ENCODE measurements around the gene FEN1.

Gene FEN1

GRCh38 chr11:61844909-61845565, 52.3 kb downstream of the FEN1 start:
- no peaks in the 10 kb centered on the region for H3K27me3 ChIP-seq (replicated peaks; ENCODE audit: control insufficient read depth, insufficient read depth, low read length)
- peaks cover 94% of the 10 kb centered on the region for H3K36me3 ChIP-seq (ENCODE audit: control insufficient read depth, insufficient read depth, low read length, severe bottlenecking)
- no peak overlapping the region for H3K9ac ChIP-seq (ENCODE audit: low read length)
- H3K4me3 ChIP-seq (ENCODE audit: low read length), result no peak overlapping the region
- no peak for DNase-seq (ENCODE audit: low read depth)
- no peaks in the 10 kb centered on the region for H3K4me1 ChIP-seq (ENCODE audit: control insufficient read depth, insufficient read depth, low read length)
- no peaks in the 10 kb centered on the region for H3K9me3 ChIP-seq (ENCODE audit: control insufficient read depth, low read length)

- no peak overlapping the region for H3K4me3 ChIP-seq (ENCODE audit: low read length)
- DNase-seq (ENCODE audit: low read depth), result no peak
- no peaks in the 10 kb centered on the region for H3K27me3 ChIP-seq (replicated peaks; ENCODE audit: control insufficient read depth, insufficient read depth, low read length)
- no peaks in the 10 kb centered on the region for H3K4me1 ChIP-seq (ENCODE audit: control insufficient read depth, insufficient read depth, low read length)
- peaks cover 94% of the 10 kb centered on the region for H3K36me3 ChIP-seq (ENCODE audit: control insufficient read depth, insufficient read depth, low read length, severe bottlenecking)
- no peak overlapping the region for H3K9ac ChIP-seq (ENCODE audit: low read length)
- no peaks in the 10 kb centered on the region for H3K9me3 ChIP-seq (ENCODE audit: control insufficient read depth, low read length)
Observed at GRCh38 chr11:61846362-61847020, 53.8 kb downstream of the FEN1 start.
